Renal cortical epithelial cell (primary cell): ENCODE results near the gene SRSF12. TPM values are rescaled to one million over a fixed set of nuclear protein-coding genes. Genes with fewer than 3 reads are reported as not detected.

Experiments used
- total RNA-seq: library from RNA; depleted of rRNA; stranded (reverse); fragments of >200 nt; gene quantifications from 2 replicates; pipeline ENCODE4 v1.2.3, GENCODE V29; 2014

SRSF12 gene
- total RNA-seq, 1 donor from 2014 or later: 4.0 TPM

Other genes with a start within 250 kb of the SRSF12 start
- gene RNGTT, start 154.5 kb downstream of the SRSF12 start, total RNA-seq: 25.2 and 27.1 TPM in 2 replicates
- gene PNRC1, start 37.3 kb downstream of the SRSF12 start, total RNA-seq: 35.3 and 110 TPM in 2 replicates
- gene PM20D2, start 28.0 kb upstream of the SRSF12 start, total RNA-seq: 21.5 and 28.7 TPM in 2 replicates
- gene GABRR1, start 99.3 kb upstream of the SRSF12 start, total RNA-seq: not detected in 2 replicates
- gene GABRR2, start 197.2 kb upstream of the SRSF12 start, total RNA-seq: 0.05 TPM in 1 of 2 replicates, not detected in the other
- 35.0 and 53.3 TPM in 2 replicates for gene UBE2J1, start 234.7 kb upstream of the SRSF12 start, total RNA-seq